Activated B cell treated with CpG ODN at 0.5 μM for 24 hours (primary cell): Measurements from ENCODE around the gene EXOC7. TPM values are rescaled to one million over a fixed set of nuclear protein-coding genes. Genes with fewer than 3 reads are reported as not detected.
"Not testable (repeated sequence)": the region's sequence is repeated elsewhere in the genome, so short reads cannot be mapped to it uniquely, and the experiment has no call there.

Experiments
- ATAC-seq: fragments of 200-7000 bp; cut with Tn5 transposase; one replicate; pipeline ENCODE4 v1.10.0; 2021; ENCODE audit warnings: low read depth, mild to moderate bottlenecking, moderate library complexity
- CTCF ChIA-PET: fragments of 350-600 bp; sonication (Branson Sonifier 250); formaldehyde crosslinking; loops from one replicate; lab custom pipeline; 2021; ENCODE audit warnings: antibody characterized with exemption; lab: Charles Lee
- POLR2A ChIA-PET: fragments of 350-600 bp; sonication (Branson Sonifier 250); formaldehyde crosslinking; loops from one replicate; lab custom pipeline; 2021; ENCODE audit warnings: antibody characterized with exemption; lab: Charles Lee
- DNase-seq: peaks from one replicate; pipeline ENCODE4 v3.0.0; 2022
- H3K27ac Mint-ChIP-seq: one replicate; pipeline ENCODE4 v1.8.0; 2020; ENCODE audit warnings: mixed read lengths
- H3K27me3 Mint-ChIP-seq: one replicate; pipeline ENCODE4 v1.8.0; 2021; ENCODE audit warnings: mixed read lengths
- H3K36me3 Mint-ChIP-seq: one replicate; pipeline ENCODE4 v1.8.0; 2021; ENCODE audit warnings: low read depth, mixed read lengths
- H3K4me1 Mint-ChIP-seq: one replicate; pipeline ENCODE4 v1.8.0; 2021; ENCODE audit warnings: mixed read lengths
- H3K4me3 Mint-ChIP-seq: one replicate; pipeline ENCODE4 v1.8.0; 2020; ENCODE audit warnings: mild to moderate bottlenecking, mixed read lengths
- H3K9me3 Mint-ChIP-seq: one replicate; pipeline ENCODE4 v1.8.0; 2020; ENCODE audit warnings: mixed read lengths
- intact Hi-C: fragments of 100-400 bp; cut with micrococcal nuclease; formaldehyde crosslinking; loops from one replicate; pipeline ENCODE4 v1.15.1; 2024
- total RNA-seq: library from RNA; stranded (reverse); gene quantifications from 2 replicates; pipeline ENCODE4 v1.2.3, GENCODE V29; 2022
- TF ChIP-seq, protein P1 (sequence below): fragments of 200-600 bp; IDR thresholded peaks from one replicate; pipeline ENCODE4 v1.8.0; 2022; ENCODE audit warnings: antibody characterized with exemption, mild to moderate bottlenecking

The EXOC7 gene
- total RNA-seq, 1 donor from 2014 or later, result 146 TPM

DNA sequence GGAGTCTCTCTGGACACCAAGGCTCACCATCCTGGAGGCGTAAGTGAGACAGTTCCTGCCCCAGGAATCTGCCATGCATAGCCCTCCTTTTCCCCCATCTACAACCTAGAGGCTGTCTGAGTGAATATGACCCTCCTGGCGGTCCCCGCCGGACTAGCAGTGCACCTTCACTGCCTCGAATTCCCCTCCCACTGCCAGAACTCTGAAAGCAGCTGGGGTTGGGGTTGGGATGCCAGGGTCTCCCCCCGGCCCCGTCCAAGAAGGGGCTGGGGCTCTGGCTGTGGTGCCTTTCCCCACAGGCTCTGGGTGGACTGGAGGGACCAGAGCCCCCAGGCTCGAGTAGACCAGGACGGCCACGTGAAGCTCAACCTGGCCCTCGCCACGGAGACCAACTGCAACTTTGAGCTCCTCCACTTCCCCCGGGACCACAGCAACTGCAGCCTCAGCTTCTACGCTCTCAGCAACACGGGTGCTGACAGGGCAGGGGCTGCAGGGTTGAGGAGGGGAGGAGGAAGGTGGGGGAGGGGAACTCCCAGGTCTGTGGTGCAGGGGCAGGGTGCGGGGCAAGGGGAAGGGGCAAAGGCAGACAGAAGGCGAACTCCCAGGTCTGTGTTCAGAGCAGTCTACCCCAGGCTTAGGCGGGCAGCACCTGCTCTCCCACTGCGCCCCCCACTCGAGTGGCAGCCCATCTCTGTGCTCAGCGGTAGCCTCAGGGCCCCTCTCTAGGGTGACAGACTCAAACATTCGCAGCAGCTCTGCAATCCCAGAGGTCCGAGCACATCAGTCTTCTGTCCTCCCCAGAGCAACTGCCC is 23.4 kb downstream of the EXOC7 start:
- ATAC-seq, result peak; percentile 25
- Mint-ChIP-seq H3K9me3 (no peaks in the 10 kb centered on the region), H3K27me3 (peaks cover 26% of the 10 kb centered on the region), H3K4me1 (peaks cover 35% of the 10 kb centered on the region), H3K27ac (no peak overlapping the region), H3K36me3 (peaks cover 28% of the 10 kb centered on the region), H3K4me3 (no peak overlapping the region)
- DNase-seq, result no peak
- TF ChIP-seq, protein P1, sequence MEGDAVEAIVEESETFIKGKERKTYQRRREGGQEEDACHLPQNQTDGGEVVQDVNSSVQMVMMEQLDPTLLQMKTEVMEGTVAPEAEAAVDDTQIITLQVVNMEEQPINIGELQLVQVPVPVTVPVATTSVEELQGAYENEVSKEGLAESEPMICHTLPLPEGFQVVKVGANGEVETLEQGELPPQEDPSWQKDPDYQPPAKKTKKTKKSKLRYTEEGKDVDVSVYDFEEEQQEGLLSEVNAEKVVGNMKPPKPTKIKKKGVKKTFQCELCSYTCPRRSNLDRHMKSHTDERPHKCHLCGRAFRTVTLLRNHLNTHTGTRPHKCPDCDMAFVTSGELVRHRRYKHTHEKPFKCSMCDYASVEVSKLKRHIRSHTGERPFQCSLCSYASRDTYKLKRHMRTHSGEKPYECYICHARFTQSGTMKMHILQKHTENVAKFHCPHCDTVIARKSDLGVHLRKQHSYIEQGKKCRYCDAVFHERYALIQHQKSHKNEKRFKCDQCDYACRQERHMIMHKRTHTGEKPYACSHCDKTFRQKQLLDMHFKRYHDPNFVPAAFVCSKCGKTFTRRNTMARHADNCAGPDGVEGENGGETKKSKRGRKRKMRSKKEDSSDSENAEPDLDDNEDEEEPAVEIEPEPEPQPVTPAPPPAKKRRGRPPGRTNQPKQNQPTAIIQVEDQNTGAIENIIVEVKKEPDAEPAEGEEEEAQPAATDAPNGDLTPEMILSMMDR, result no peak
- CTCF ChIA-PET, result no interaction called here
- intact Hi-C loops, result no loop called here
- POLR2A ChIA-PET, result interaction anchor here (0.6 to 0.7 kb wide), 2 partner anchors 23 to 99 kb away, joined by 3 to 5 read pairs; partner anchors contain the start of gene EXOC7

DNA sequence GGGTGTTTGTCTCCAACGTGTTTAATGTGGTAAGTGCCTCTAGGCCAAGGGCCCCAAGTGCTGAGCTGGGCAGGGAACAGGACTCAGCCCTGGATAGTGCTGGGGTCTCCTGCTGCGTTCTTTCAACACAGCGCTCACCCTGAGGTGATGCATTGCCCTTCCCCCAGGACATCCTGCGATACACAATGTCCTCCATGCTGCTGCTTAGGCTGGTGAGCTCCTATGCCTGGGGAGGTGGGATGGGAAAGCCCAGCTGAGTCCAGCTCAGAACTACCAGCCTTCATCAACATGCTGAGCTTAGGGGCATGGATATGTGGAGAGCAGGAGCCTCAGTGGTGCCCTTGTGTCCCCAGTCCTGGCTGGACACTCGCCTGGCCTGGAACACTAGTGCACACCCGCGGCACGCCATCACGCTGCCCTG is 24.0 kb downstream of the EXOC7 start:
- Mint-ChIP-seq H3K4me3 (no peak overlapping the region), H3K27ac (no peak overlapping the region), H3K27me3 (peaks cover 30% of the 10 kb centered on the region), H3K9me3 (no peaks in the 10 kb centered on the region), H3K4me1 (peaks cover 40% of the 10 kb centered on the region), H3K36me3 (peaks cover 22% of the 10 kb centered on the region)
- TF ChIP-seq, protein P1, result no peak
- no peak for ATAC-seq
- DNase-seq, result no peak
- POLR2A ChIA-PET, result interaction anchor here (0.7 kb wide), 1 partner anchor 24 kb away, joined by 3 read pairs; the partner anchor contains the start of gene EXOC7
- CTCF ChIA-PET, result no interaction called here
- intact Hi-C loops, result no loop called here

DNA sequence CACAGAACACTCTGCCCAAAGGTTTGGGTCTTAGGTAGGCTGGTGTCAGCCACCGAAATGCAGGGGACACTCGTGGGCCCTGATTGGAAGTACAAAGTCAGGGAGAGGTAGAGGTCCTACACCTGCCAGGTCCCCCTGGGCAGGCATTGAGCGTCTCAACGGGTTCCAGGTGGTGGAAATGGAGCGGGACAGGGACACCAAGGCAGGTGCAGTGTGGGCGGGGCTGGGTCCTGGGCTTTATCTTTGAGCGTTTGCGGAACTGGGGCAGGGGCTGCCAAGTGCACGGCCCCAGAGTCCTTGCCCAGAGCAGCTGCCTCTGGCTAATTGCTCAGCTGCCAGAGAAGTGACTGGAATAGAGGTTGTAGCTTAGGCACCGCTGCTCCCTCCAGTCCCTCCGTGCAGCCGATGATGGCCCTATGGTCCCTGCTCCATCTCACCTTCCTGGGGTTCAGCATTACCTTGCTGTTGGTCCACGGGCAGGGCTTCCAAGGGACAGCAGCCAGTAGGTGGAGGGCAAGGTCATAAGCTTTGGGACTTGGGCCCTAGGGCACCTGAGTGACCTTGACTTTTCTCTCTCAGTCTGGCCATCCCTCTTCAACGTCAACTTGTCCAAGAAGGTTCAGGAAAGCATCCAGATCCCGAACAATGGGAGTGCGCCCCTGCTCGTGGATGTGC is 24.6 kb downstream of the EXOC7 start, which contains the start of gene ZACN:
Gene ZACN (plus strand): TSS at position 323 of the 675 bp plus-strand sequence. CDS start 83 bp downstream, at position 406.
- CTCF ChIA-PET, result no interaction called here

DNA sequence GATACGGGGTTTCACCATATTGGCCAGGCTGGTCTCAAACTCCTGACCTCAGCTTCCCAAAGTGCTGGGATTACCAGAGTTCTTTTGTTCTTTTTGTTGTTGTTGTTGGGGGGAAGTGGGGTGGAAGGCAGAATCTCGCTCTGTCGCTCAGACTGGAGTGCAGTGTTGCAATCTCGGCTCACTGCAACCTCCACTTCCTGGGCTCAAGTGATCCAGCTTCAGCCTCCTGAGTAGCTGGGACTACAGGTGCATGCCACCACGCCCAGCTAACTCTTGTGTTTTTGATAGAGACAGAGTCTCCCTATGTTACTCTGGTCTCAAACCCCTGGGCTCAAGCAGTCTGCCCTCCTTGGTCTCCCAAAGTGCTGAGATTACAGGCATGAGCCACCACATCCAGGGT is 25.2 kb downstream of the EXOC7 start:
- H3K4me3 Mint-ChIP-seq, ATAC-seq, DNase-seq, intact Hi-C loops, H3K9me3 Mint-ChIP-seq, H3K27ac Mint-ChIP-seq, CTCF ChIA-PET: not testable (repeated sequence)
- Mint-ChIP-seq H3K27me3 (peaks cover 36% of the 10 kb centered on the region), H3K4me1 (peaks cover 42% of the 10 kb centered on the region), H3K36me3 (peaks cover 11% of the 10 kb centered on the region)
- POLR2A ChIA-PET, result interaction anchor here (0.6 to 0.9 kb wide), 2 partner anchors 10 to 25 kb away, joined by 4 to 8 read pairs; no protein-coding TSS in a partner anchor

More for the DNA sequence above, 24.6 kb downstream of the EXOC7 start, which contains the start of gene ZACN:
- Mint-ChIP-seq H3K27ac (no peak within 1 kb of the TSS), H3K4me1 (peaks cover 42% of the 10 kb centered on the region), H3K36me3 (peaks cover 17% of the 10 kb centered on the region), H3K4me3 (no peak within 1 kb of the TSS), H3K27me3 (peaks cover 30% of the 10 kb centered on the region), H3K9me3 (no peaks in the 10 kb centered on the region)
- no peak for ATAC-seq
- intact Hi-C loops, result no loop called here
- no peak for DNase-seq
- TF ChIP-seq, protein P1, result no peak
- POLR2A ChIA-PET, result interaction anchor here (0.6 to 0.7 kb wide), 2 partner anchors 10 to 24 kb away, joined by 3 to 4 read pairs; partner anchors contain the start of gene EXOC7

DNA sequence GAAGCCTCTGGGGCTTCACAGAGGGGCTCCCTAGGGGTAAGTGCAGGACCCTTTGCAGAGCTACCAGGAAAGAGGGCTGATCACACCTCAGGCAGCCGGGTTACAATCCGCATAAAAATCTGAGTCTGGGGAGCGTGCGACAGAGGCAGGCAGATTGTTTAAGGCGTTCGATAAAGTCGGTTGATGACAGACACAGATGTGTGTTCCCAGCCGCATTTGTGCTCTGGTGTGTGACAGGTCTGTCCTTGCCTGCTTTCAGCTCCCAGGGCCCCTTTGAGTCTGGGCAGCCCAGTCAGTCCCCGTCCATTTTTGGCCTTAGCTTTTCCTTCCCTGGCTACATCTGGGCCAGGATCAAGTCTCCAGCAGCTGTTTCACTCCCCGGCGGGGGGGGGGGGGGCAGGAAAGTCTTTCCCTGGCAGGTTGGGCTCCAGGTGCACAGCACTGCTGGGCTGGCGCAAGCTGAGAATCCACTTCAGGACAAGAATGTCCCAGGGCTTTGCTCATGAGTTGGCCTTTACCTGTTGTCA is 25.9 kb downstream of the EXOC7 start:
- ATAC-seq (no peak), DNase-seq (no peak)
- H3K27ac Mint-ChIP-seq, result no peak overlapping the region
- CTCF ChIA-PET, result no interaction called here
- POLR2A ChIA-PET, result interaction anchor here (0.6 to 0.9 kb wide), 3 partner anchors 9 to 81 kb away, joined by 6 to 8 read pairs (median 6); no protein-coding TSS in a partner anchor
- H3K36me3 Mint-ChIP-seq, result peaks cover 5% of the 10 kb centered on the region
- TF ChIP-seq, protein P1, result no peak
- no peak overlapping the region for H3K4me3 Mint-ChIP-seq
- peaks cover 36% of the 10 kb centered on the region for H3K27me3 Mint-ChIP-seq
- no peaks in the 10 kb centered on the region for H3K9me3 Mint-ChIP-seq
- peaks cover 44% of the 10 kb centered on the region for H3K4me1 Mint-ChIP-seq
- intact Hi-C loops, result no loop called here
